ENCODE results near the gene WNT7B. TPM values are rescaled to one million over a fixed set of nuclear protein-coding genes. Genes with fewer than 3 reads are reported as not detected.
A peak's percentile ranks its signal among the peaks of the same experiment; 100 is the strongest.

Gene WNT7B
- total RNA-seq, 1 donor from 2014 or later, result 0.15 TPM

GRCh38 chr22:45877651-45878050, 99.3 kb downstream of the WNT7B start:
- Mint-ChIP-seq H3K36me3 (ENCODE audit: low read depth) (peaks cover 6% of the 10 kb centered on the region), H3K27ac (ENCODE audit: unreplicated experiment) (no peak overlapping the region), H3K27me3 (ENCODE audit: low read depth) (peaks cover 27% of the 10 kb centered on the region), H3K9me3 (ENCODE audit: low read depth) (peaks cover 8% of the 10 kb centered on the region), H3K4me3 (ENCODE audit: unreplicated experiment) (no peak overlapping the region), H3K4me1 (ENCODE audit: low read depth) (peaks cover 3% of the 10 kb centered on the region)
- DNase-seq (ENCODE audit: low spot score), result peak; percentile 77
- no peak for TF ChIP-seq CTCF (IDR thresholded peaks at IDR 0.05)

DNA sequence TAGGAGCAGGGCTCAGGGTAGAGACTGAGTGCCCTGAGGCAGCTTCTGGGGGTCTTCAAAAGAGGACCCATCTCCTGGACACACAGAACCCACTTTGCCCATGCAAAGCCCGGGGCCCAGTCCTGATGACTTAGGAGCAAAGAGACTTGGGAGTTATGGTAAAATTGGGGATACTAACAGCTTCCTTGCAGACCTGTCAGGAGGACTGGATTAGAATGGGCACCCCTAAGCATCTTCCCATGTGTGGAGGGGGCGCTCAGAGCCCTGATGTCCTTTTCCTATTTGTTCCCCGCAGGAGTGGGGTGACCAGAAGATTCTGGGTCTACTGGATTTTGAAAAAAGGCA, 100.0 kb downstream of the WNT7B start:
- H3K27me3 Mint-ChIP-seq (ENCODE audit: low read depth), result peaks cover 27% of the 10 kb centered on the region
- peaks cover 7% of the 10 kb centered on the region for H3K36me3 Mint-ChIP-seq (ENCODE audit: low read depth)
- no peak overlapping the region for H3K4me3 Mint-ChIP-seq (ENCODE audit: unreplicated experiment)
- TF ChIP-seq CTCF (IDR thresholded peaks at IDR 0.05), result no peak
- peaks cover 3% of the 10 kb centered on the region for H3K4me1 Mint-ChIP-seq (ENCODE audit: low read depth)
- H3K9me3 Mint-ChIP-seq (ENCODE audit: low read depth), result peaks cover 10% of the 10 kb centered on the region
- no peak for DNase-seq (ENCODE audit: low spot score)
- no peak overlapping the region for H3K27ac Mint-ChIP-seq (ENCODE audit: unreplicated experiment)

- H3K27me3 Mint-ChIP-seq (ENCODE audit: low read depth), result peaks cover 27% of the 10 kb centered on the region
- no peak for TF ChIP-seq CTCF (IDR thresholded peaks at IDR 0.05)
- H3K4me3 Mint-ChIP-seq (ENCODE audit: unreplicated experiment), result no peak overlapping the region
- peaks cover 3% of the 10 kb centered on the region for H3K4me1 Mint-ChIP-seq (ENCODE audit: low read depth)
- H3K36me3 Mint-ChIP-seq (ENCODE audit: low read depth), result peaks cover 7% of the 10 kb centered on the region
- H3K27ac Mint-ChIP-seq (ENCODE audit: unreplicated experiment), result no peak overlapping the region
- H3K9me3 Mint-ChIP-seq (ENCODE audit: low read depth), result peaks cover 10% of the 10 kb centered on the region
- DNase-seq (ENCODE audit: low spot score), result no peak
Measured at GRCh38 chr22:45876136-45877035, 100.6 kb downstream of the WNT7B start.

- H3K9me3 Mint-ChIP-seq (ENCODE audit: low read depth), result peaks cover 10% of the 10 kb centered on the region
- peaks cover 27% of the 10 kb centered on the region for H3K27me3 Mint-ChIP-seq (ENCODE audit: low read depth)
- peaks cover 10% of the 10 kb centered on the region for H3K36me3 Mint-ChIP-seq (ENCODE audit: low read depth)
- no peak for DNase-seq (ENCODE audit: low spot score)
- peaks cover 3% of the 10 kb centered on the region for H3K4me1 Mint-ChIP-seq (ENCODE audit: low read depth)
- no peak overlapping the region for H3K27ac Mint-ChIP-seq (ENCODE audit: unreplicated experiment)
- no peak for TF ChIP-seq CTCF (IDR thresholded peaks at IDR 0.05)
- no peak overlapping the region for H3K4me3 Mint-ChIP-seq (ENCODE audit: unreplicated experiment)
Measured at GRCh38 chr22:45872659-45873263, 104.2 kb downstream of the WNT7B start.

DNA sequence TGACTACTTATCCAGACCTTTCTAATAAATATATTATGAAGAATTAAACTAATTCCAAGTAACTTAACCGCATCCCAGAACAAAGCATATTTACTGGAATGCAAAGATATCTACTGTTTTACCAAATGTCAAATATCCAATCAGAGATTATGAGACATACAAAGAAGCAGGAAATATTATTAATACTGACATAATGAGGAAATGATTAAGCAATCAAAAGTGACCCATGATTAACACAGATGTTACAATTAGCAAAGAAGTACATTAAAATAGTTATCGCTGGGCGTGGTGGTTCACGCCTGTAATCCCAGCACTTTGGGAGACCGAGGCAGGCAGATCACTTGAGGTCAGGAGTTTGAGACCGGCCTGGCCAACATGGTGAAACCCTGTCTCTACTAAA, 105.2 kb downstream of the WNT7B start:
- no peak for DNase-seq (ENCODE audit: low spot score)
- H3K4me3 Mint-ChIP-seq (ENCODE audit: unreplicated experiment), result no peak overlapping the region
- H3K27me3 Mint-ChIP-seq (ENCODE audit: low read depth), result peaks cover 27% of the 10 kb centered on the region
- TF ChIP-seq CTCF (IDR thresholded peaks at IDR 0.05), result no peak
- H3K36me3 Mint-ChIP-seq (ENCODE audit: low read depth), result peaks cover 10% of the 10 kb centered on the region
- H3K27ac Mint-ChIP-seq (ENCODE audit: unreplicated experiment), result no peak overlapping the region
- peaks cover 3% of the 10 kb centered on the region for H3K4me1 Mint-ChIP-seq (ENCODE audit: low read depth)
- peaks cover 10% of the 10 kb centered on the region for H3K9me3 Mint-ChIP-seq (ENCODE audit: low read depth)

Other genes starting within 250 kb of the WNT7B start
- gene PPARA, start 173.4 kb upstream of the WNT7B start, total RNA-seq, result 16.0 to 19.2 TPM (median 17.8 TPM) in 3 replicates